ENCODE results near the gene PRDM16.

DNA sequence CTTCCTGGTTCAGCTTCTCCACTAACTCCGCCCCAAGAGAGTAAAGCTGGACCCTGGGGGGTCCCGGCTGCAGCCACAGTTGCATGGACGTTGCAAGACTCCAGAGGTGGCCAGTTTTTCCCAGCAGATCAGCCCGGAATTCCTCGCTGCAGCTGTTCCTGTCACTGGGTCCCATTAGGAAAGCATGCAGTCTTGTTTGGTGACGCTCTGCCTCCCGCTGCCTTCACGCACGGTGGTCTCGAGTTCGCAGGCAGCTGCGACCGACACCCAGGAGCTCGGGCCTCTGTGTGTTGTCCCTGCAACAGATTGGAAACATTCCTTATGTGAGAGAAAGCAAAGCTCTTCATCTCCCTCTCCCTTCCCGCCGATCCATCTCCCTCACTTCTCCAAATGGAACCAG, 162.8 kb downstream of the PRDM16 start:
- TF ChIP-seq, protein P1, sequence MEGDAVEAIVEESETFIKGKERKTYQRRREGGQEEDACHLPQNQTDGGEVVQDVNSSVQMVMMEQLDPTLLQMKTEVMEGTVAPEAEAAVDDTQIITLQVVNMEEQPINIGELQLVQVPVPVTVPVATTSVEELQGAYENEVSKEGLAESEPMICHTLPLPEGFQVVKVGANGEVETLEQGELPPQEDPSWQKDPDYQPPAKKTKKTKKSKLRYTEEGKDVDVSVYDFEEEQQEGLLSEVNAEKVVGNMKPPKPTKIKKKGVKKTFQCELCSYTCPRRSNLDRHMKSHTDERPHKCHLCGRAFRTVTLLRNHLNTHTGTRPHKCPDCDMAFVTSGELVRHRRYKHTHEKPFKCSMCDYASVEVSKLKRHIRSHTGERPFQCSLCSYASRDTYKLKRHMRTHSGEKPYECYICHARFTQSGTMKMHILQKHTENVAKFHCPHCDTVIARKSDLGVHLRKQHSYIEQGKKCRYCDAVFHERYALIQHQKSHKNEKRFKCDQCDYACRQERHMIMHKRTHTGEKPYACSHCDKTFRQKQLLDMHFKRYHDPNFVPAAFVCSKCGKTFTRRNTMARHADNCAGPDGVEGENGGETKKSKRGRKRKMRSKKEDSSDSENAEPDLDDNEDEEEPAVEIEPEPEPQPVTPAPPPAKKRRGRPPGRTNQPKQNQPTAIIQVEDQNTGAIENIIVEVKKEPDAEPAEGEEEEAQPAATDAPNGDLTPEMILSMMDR (conservative IDR thresholded peaks at IDR 0.05): no peak
- no peak for TF ChIP-seq ZFX (IDR thresholded peaks at IDR 0.05)

Data from C4-2B (cell line).